HG02938 (cell line): ENCODE results near the gene ADD3.
A peak's percentile ranks its signal among the peaks of the same experiment; 100 is the strongest.

Experiments used
- ATAC-seq: cut with Tn5 transposase; IDR thresholded peaks from one replicate; pipeline ENCODE4 v1.9.1; 2021; ENCODE audit warnings: mild to moderate bottlenecking, moderate library complexity; ENCODE audit not compliant: unreplicated experiment

The ADD3 gene, protein sequence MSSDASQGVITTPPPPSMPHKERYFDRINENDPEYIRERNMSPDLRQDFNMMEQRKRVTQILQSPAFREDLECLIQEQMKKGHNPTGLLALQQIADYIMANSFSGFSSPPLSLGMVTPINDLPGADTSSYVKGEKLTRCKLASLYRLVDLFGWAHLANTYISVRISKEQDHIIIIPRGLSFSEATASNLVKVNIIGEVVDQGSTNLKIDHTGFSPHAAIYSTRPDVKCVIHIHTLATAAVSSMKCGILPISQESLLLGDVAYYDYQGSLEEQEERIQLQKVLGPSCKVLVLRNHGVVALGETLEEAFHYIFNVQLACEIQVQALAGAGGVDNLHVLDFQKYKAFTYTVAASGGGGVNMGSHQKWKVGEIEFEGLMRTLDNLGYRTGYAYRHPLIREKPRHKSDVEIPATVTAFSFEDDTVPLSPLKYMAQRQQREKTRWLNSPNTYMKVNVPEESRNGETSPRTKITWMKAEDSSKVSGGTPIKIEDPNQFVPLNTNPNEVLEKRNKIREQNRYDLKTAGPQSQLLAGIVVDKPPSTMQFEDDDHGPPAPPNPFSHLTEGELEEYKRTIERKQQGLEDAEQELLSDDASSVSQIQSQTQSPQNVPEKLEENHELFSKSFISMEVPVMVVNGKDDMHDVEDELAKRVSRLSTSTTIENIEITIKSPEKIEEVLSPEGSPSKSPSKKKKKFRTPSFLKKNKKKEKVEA

DNA sequence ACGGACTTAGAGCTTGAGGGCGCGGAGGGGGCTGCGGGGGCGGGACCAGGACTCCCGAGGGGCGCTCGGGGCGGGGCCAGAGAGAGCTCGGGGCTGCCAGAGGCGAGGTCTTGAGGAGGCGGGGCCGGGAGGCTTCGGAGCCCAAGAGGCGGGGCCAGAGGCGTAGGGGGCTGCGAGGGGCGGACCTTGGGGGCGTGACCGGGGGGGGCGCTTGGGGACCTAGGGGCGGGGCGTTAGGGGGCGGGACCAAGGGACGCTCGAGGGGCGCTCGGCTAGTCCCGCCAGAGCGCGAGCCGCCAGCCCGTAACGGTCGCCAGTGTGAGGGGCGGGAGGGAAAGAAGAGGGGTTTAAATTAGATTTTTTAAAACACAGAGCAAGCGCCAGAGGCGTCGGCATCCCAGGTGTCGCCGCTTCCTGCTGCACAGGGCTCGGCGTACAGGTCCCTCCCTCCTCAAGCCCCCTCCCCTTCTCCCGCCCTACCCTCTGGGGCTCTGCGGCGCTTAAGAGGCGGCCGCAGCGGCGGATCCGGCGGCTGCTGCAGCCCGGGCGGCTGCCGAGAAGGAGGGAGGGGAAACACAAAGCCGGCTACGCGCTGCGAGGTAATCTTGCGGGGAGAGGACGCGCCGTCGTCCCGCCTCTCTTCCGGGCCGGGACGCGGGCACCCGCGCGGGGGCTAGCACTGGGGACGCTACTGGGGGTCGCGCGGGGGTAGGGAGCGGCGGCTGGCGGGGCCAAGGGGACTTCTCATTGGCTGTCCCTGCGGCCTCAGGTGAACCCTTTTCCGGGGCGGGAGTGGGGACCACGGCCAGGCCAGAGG lies at the start of gene ADD3:
ADD3 (plus strand) TSS at position 284 of the 817 bp plus-strand sequence. CDS start 92,670 bp downstream, outside the sequence.
- ATAC-seq: peak; percentile 55

DNA sequence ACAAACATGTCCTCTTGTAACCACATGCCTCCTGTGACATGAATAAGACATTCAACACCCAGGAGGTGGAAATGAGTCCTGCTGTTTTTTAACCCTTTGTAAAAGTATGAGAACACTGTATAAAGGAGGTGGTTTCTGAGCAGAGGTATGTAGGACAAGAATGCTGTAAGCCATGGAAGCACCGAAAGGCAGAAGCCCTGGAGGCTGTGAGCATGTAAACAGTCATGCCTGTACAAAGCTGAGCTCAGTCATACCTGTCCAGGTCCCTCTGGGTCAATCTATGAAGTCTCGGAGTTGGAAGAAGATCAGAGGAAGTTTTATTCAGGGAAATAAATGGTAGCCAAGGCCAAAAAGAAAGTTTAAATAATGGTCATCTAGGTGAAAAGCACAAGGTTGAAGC lies 49.7 kb upstream of the ADD3 start:
- no peak for ATAC-seq

DNA sequence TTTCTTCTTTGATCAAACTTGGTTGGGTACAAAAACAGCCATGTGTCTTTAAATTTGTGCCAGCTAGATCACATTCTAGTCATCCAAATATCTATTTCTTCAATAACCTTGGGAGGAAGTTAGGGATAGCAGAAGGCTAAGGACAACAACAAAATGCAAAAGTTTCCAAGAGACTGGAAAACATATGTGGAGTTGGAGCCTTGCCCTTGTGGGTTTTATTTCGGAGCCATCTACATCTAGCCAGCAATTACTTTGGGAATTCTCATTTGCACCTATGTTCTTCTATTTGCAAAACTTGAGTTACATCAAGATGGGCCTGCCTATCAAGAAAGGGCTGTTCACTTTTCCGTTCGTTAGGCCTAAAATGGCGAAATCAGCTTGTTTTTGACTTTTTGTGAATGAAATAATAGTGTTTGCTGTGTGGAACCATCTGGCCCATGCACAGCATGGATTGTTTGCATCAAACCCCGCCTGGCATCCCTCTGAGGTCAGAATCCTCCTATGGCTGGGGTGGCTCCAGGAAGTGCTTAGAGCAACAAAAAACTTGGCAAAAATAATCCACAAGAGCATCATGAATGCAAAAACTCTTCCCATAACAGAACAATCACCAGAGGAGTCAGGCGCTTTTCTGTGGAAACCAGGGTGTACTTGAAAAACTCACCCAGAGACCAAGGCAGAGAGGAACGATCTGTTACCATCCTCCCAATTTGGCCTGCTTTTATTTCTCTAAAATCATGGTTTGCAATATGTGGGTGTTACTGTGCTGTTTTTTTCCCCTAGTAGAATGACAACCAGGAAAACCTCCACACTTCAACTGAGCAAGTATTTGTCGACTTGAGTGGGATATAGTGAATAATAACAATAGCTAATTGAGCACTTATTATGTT lies 48.3 kb upstream of the ADD3 start:
- ATAC-seq: no peak

DNA sequence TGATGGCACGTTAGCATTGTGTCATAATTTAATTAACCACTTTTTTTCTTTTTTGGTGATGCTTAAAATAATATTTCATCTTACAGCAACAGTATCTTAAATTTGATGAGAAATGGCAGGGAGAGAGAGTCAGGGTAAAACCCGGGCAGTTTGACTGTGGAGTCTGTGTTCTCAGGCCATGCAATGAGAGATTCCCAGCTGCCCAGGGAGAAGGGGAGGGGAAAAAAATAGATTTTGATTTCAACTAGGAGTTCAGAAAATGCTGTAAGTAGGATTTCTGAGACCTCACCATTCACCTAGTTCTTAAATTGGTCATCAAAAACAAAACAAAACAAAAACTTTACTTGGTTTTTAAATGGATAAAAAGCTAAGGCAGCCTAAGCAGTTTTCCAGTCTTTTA lies 47.1 kb upstream of the ADD3 start:
- no peak for ATAC-seq

DNA sequence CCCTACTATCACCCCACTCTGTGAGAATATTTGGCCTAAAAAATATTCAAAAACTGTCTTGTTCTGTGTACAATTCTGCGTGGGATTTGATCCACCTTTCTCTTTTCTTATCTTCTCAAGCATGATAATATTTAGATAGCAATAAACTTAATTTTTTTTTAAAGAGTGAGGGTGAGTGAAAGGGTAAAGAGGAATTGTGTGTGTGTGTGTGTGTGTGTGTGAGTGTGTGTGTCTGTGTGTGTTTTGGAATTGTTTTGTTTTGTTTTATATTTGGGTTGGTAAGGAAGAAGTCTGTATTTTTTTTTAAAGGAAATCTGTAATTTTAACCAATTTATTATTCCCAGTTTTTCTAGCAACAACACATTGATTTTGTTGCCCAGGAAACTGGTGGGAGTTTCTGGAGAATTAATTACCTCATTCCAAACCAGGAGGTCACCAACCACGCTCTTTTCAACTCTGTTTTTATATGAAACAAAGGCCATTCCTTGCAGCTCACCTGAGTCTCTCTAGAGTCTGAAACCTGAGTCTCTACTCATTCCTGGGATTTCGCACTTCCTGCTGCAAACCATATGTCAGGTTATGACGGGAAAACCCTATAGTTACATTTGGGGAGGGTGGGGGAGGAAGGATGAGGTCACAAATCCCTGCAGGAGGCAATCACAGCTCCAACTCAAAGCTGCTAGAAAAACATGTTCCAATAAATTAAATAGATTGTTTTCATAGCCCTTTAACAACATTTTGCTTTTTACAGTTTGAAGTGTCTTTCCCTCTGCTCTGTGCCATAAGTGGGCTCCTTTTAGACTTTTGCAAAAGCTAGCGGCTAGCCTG lies 46.4 kb upstream of the ADD3 start:
- no peak for ATAC-seq

DNA sequence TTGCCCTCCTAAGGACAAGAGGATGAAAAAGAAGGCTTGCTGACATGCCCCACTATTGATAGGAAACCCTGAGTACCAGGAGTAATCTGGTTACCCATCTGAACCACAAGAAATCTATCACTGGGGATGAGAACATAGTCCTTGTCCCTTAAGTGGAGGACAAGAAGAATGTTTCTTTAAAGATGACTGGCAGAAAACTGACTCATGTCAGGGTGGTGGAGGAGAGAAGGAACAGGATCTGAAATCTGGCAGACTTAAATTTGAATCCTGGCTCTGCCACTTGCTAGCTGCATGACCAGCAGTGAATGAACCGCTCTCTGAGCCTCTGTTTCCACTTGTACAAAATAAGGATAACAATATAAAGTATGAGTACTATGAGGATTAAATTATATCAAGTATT lies 45.5 kb upstream of the ADD3 start:
- no peak for ATAC-seq

DNA sequence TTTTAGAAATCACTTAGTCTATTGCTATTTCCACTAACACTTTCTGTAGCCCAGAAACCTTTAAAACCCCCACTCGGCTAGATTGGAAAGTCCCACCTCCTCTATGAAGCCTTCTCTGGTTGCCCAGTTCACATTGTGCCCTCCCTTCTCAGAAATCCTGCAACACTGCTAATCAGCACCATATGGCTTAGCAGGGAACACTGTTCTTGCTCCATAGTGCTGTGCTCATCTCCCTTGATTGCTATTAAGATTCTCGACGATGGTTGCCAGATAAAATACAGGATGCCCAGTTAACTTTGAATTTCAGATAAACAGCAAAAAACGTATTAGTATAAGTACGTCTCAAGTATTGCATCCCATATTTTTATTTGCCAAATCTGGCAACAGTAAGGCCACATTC lies 44.3 kb upstream of the ADD3 start:
- no peak for ATAC-seq

DNA sequence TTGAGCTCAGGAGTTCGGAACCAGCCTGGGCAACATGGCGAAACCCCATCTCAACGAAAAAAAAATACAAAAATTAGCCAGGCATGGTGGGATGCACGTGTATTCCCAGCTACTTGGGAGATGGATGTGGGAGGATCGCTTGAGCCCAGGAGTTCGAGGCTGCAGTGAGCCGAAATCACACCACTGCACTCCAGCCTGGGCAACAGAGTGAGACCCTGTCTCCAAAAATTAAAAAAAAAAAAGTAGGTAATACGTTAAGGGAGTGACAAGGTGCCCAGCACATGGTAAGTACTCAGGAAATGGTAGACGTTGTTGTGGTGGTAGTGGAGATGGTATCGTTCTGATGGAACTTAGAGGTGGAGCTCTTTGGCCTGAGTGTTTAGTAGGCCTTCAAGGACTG lies 43.5 kb upstream of the ADD3 start:
- no peak for ATAC-seq

DNA sequence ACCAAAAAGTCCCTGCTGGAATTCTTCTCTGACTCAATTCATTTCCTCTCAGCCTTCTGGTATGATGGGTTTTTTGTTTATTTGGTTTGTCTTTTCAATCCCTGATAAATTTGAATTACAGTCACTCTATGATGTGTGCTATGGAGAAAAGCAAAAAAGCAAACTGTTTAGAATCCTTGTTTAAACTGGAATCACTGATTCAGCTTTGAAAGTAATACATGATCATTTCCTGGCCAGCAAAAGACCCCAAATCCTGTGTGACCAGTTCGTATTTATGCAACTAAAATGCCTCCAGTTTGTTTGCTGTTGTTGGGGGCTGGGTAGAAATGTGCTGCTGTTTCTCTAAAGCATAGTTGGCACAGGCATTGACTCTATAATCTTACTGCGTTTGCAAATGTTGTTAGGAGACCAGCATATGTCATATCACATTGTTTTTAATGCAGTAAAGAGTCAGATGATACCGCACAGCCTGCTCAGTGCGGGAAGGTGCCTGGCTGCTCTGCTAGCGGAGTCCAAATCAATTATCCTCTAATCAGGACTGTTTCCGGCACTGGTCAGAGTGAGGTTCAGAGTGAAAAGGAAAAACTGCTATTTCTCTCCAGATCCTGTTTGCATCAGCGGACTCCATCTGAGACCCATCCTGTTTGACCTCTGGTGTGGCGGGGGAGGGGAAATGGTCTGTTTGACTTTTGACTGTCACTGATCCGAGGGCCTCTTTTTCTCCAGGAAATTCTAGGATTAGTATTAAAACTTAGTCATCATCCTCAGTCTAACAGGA lies 40.6 kb upstream of the ADD3 start:
- ATAC-seq: no peak

DNA sequence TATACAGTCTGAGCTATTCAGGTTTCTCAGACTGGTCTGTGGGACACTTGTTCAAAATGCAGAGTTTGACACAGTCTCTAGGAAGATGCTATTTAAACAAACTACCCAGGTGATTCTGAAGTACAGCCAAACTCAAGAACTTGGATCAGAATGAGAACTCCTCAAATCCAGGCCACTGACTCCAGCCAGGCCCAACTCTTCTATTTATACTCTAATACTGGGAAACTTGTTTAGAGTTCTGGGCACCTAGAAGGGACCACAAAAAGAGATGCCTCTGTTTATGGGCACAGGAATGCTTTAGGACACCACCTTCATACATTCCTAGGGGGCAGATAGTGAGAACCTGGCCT lies 40.1 kb upstream of the ADD3 start:
- ATAC-seq: no peak

DNA sequence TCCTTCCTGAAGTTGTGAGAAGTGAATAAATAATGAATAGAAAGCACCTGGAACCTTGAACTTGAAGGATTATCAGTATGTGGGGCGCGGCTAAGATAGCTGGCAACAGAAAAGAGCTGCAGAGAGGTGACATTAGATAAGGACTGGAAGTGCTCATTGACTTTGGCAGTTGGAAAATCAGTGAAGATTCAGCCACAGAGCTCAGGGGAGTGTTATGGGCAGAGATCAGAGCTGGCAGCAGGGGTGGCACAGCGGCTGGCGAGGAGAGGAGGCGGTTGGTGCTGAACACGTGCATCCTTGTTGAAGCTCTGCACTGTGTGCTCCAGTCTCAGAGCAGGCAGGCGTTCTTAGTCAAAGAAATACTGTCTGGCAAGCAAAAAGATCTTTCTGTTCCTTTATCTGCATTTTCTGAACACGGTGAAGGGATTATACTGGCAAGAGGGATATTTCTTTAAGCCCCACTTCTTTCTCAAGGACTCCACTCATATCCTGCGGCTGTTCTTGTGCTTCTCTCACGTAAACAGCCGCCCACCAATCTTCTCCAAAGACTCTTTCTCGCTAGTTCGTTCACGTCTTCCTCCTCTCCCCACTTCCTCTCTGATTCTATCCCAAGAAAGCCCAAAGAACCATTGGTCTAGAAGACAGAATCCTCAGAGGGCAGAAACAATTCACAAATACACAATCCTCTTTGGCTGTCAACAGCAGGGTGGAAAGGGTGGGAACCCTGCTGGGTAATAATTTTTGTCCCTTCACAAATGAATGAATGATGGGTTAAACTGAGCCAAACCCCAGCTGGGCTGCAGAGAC lies 38.6 kb upstream of the ADD3 start:
- no peak for ATAC-seq

DNA sequence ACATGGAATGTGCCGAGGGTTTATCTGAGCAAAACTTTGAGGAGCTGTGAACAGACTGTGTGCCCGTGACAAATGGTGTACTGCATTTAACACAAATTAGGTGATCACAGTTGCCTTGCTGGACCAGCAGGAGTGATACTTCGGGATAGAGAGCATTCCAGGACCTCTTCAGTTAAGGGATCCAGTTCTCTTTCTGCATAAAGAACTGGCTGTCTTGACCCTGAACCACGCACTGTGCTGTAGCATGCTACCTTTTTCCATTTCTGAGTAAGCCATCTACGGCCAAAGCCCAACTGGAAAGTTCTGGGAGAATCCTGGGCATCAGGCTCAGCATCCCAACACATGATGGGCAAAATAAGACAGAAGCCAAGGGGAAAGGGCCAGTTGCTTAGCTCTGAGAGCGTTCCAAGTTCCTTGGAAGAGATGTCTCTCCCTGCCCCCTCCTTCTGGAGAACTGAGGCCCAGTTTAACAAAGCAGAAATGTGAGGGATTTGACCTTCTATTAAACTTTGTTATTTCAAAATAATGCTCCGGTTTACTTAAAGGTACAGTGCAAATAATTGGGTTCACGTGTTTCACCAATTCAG lies 37.9 kb upstream of the ADD3 start:
- ATAC-seq: no peak

DNA sequence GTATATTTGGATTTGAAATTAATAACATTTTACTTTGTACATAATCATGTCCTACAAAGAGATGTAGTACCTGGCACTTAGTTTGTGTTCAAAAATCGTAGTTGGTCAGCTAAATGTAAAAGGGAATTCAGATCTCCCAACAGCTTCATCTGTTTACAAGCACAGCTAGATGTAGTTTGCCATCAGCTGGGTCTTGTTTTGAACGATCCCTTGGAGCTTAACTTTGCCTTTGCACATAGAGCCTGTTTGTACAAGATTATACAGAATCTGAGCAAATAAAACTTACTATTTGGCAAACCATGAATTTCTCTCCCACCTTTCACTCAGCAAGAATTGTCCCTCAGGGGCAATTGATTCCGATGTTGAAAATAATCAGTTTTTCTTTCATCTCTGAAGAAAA lies 36.1 kb upstream of the ADD3 start:
- ATAC-seq: no peak

DNA sequence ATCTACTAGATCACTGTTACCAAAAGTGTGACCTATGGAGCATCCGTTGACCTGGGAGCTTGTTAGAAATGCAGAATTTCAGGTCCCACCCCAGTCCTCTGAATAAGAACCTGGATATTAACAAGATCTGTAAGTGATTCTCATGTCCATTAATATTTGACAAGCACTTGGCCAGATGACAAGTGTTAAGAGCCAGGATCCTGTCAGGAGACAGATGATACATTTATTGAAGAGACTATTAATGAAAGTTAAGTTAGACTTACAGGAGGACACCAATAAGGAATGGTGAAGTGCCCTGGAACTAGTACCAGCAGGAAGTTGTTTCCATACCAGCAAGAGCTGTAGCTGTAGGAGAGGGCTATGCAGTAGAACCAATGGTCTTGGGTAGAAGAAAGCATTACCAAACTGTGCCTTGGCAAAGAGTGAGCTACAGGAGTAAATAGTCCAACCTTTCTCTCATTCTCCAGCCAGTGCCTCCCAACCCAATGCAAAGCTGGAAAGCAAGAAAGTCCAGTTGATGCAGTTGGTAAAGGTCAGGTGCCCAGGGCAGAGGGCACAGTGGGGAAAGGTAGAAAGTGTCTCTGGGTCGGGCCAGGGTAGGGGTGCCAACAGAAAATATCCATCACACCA lies 35.3 kb upstream of the ADD3 start:
- no peak for ATAC-seq

DNA sequence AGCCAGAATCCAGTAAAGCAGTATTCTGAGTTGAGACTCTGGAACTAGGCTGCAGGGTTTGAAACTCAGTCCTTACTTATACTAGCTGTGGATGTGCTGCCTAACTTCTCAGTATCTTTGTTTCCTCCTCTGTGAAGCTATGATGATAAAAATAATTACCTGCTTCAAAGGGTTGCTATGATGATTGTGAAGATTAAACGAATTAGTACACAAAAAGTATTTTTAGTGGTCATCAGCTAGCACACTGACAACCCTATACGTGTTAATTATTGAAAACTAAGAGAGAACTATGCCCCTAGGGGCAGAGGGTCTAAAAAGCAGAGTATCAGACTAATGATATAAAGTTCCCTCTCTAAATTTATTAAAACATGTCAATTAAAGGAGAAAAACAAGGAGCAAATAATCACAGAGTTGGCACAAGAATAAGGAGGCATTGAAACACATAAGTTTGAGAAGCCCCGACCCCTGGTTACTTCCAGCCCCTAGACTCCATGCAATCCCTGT lies 34.4 kb upstream of the ADD3 start:
- ATAC-seq: no peak

DNA sequence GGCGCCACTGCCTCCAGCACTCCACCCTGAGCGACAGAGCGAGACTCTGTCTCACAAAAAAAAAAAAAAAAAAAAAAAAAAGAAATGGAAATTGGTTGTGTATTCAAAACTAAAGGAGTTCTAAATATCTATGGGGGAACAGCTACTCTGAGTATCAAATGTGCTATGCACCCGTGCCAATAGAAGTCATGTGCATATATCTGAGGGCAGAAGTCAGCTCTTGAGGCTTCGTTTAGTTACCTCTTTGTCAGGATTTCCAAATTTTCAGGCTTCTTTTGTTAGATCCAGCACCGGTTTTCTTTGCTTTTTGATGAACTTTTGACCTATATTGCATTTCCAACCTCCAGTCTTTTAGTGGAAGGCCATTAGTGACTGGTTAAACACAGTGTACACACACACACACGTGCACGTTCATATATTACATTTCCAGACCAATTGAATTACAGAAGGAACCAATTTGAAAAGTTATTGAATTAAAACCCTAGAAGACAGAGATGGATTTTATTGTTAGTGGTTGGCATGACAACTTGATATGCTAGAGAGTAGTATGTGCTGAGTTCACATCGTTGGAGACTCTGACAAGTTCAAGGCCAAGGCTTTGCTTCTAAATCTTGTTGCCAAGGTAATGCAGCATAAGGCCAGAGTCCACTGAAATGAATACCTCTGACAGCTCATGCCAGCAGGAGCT lies 33.1 kb upstream of the ADD3 start:
- no peak for ATAC-seq
